Eye (tissue), 1 donor: ENCODE measurements around the gene HS3ST5.

ENCODE experiments used
- DNase-seq: peaks from one replicate; pipeline ENCODE4 v3.0.0-alpha.2; 2015

HS3ST5 gene, protein sequence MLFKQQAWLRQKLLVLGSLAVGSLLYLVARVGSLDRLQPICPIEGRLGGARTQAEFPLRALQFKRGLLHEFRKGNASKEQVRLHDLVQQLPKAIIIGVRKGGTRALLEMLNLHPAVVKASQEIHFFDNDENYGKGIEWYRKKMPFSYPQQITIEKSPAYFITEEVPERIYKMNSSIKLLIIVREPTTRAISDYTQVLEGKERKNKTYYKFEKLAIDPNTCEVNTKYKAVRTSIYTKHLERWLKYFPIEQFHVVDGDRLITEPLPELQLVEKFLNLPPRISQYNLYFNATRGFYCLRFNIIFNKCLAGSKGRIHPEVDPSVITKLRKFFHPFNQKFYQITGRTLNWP

DNA sequence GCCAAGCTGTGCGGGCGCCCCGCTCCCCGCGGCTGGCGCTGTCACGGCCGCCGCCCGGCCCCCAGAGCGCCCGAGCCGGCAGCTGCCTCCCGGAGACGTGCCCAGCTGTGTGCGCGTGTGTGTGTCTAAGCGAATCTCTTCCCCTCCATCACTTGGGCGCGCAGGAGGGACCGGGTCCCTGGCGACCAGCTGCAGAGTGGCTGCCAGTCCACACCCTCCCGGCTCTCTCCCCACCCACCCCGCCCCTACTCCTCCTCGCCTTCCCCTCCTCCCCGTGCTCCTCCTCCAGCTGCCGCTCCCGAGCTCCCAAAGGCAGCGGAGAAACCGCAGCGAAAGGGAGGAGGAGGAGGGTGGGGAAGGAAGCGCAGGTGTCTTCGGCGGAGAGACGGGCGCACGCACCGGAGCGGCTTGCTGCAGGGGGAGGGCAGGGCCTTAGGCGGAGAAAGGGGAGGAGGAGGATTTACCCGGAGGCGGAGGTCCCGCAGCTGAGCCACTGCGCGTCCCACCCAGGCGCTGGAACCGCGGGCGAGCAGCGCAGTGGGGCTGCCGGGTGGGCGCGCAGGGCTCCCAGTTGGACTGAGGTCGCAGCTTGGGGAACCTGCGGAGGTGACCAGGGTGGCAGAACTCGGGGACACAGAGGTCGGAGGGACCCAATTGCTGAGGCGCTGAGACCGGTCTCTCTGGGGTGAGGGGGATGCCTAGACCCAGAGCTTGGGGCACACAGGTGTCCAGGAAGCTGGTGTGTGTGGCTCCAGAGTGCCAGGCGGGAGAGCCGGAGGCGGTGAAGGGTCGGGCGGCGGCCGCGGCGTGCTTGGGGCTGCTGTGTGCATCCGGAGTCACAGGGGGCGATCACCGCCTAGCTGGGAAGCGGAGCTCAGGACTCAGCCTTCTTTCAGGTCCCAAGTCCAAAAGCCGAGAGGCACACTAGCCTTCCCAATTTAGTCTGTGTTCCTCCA, at the start of gene HS3ST5:
HS3ST5 (minus strand) TSS at position 198 of the 956 bp plus-strand sequence. CDS start 280,178 bp downstream, outside the sequence.
- peak; percentile 87 for DNase-seq

GRCh38 chr6:114390176-114390575, 47.4 kb upstream of the HS3ST5 start:
- DNase-seq = no peak

GRCh38 chr6:114389111-114389510, 46.3 kb upstream of the HS3ST5 start:
- no peak for DNase-seq

DNA sequence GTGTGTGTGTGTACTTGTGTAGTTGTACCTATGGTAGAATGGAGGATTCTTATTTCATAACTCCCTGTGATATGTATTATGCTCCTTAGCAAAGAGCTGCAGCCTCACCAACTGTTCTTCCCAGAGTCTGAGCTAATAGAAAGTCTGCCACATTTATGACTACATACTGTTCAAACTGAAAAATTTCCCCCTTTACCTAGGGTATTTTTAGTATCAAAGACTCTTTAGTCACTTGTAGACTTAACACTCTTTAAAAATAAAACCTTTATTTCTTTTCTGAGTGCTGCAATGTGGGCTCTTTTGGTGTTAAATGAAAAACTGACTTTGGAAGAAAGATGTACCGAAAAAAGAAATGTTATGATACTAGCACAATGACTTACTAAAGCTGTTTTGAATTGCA, 39.6 kb upstream of the HS3ST5 start:
- no peak for DNase-seq

DNA sequence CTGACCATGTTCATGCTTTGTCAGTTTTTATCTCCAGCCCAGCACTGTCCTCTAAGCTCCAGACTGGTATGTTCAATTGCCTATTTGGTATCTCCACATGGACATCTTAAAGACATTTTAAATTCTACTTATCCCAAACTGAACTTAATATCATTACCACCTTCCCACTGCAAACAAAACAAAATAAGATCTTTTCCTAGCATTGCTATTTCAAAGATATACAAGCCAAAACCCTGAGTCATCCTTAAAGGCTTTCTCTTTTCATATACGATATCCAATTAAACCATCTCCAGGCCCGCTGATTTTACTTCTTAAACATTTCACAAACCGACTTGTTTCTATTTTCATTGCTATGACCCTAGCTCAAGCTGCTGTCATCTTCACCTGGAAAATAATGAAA, 35.1 kb upstream of the HS3ST5 start:
- DNase-seq = no peak

- DNase-seq = no peak
Observed at GRCh38 chr6:114376611-114377175, 33.9 kb upstream of the HS3ST5 start.

- no peak for DNase-seq
Observed at GRCh38 chr6:114375541-114376192, 32.8 kb upstream of the HS3ST5 start.

- DNase-seq = no peak
Observed at GRCh38 chr6:114367315-114367961, 24.6 kb upstream of the HS3ST5 start.

DNA sequence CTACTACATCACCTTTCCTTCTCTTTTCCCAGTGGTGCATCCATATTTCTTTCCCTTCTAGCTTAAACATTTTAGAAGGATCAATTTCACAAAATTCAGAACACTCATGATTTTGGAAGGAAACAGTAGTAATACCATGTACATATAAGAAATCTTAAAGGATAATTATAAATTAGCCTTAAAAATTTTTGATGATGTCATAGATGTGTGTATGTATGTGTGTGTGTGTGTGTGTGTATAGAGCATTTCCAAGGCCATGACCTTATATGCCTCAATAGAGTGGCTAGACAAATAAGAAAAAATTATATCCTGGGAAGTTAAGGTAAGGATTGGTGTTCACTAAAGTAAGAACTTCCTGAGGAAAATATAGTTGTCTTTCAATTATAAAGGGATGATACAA, 24.1 kb upstream of the HS3ST5 start:
- no peak for DNase-seq

- peak; percentile 48 for DNase-seq
Observed at GRCh38 chr6:114364301-114364700, 21.5 kb upstream of the HS3ST5 start.

- DNase-seq = no peak
Observed at GRCh38 chr6:114362957-114363356, 20.1 kb upstream of the HS3ST5 start.

DNA sequence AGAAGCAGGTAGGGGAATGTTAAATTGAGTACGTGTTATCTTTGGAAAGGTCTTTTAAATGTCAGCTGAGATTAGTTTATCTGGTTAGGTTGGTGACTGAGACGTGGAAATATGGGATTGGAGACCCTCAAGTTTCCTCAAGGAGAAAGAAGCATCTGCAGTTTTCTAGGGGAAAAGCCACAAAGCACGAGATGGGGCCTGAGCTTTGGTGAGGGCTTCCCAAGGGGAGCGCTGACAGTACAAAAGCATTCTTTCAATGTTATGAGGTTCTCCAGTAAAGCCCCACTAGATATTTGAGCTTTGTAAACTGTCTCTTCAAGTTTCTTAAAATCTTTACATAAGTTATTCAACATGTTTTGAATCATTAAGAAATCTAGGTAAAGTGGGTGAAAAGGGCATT, 19.6 kb upstream of the HS3ST5 start:
- no peak for DNase-seq

DNA sequence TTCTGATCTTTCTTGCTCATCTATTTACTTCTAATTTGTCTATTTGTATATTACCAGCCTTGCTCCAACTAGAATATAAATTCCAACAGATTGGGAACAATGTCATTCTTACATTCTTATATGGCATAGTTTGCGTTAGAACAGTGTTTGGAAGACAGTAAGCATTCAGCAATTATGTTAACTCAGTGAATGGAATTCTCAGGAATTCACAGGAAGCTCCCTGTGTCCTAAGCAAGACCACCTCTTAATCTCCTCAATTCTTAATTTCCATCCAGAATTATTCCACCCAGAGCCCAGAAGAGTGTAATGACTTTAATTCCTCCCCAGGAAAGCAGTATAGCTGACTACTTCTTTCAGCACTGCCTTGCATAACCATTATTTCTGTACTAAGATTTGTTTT, 18.2 kb upstream of the HS3ST5 start:
- no peak for DNase-seq

DNA sequence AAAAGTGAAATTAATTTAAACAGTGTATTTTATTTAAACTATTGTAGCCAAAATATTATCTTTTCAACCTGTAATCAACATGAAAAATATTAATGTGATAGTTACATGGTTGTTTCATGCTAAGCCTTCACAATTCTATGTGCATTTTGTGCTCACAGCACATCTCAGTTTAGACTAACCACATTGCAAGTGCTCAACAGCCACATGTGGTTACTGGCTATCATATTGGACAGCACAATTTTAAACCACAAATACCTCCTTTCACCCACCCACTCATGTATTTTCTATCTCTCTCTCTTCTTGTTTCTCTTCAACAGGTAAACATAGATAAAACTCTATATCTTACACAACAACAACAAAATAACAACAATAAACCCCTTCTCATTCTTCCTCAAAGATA, 12.5 kb upstream of the HS3ST5 start:
- no peak for DNase-seq

- no peak for DNase-seq
Observed at GRCh38 chr6:114354482-114354881, 11.7 kb upstream of the HS3ST5 start.

DNA sequence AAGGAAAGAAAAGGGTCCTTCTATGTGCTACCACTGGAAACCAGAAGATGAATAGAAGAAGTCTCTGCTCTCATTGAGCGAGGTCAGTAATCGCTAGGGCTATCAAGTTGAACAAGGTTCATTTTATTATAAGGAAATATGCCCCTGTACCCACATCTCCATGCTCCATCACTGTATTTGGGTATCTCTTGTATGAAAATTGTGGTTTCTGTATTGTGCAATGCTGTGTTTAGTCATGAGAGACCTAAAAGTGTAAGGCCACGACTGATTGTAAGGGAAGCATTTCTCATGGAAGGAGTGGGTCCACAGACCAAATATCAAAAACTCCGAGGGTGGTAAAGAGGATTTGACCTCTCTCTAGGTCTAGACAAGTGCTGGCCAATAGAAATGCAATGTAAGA, 3.6 kb upstream of the HS3ST5 start:
- DNase-seq = no peak

- no peak for DNase-seq
Observed at GRCh38 chr6:114344971-114345275, 2.1 kb upstream of the HS3ST5 start.

- DNase-seq = no peak
Observed at GRCh38 chr6:114344246-114344970, 1.6 kb upstream of the HS3ST5 start.

- no peak for DNase-seq
Observed at GRCh38 chr6:114343782-114344144, 940 bp upstream of the HS3ST5 start.

DNA sequence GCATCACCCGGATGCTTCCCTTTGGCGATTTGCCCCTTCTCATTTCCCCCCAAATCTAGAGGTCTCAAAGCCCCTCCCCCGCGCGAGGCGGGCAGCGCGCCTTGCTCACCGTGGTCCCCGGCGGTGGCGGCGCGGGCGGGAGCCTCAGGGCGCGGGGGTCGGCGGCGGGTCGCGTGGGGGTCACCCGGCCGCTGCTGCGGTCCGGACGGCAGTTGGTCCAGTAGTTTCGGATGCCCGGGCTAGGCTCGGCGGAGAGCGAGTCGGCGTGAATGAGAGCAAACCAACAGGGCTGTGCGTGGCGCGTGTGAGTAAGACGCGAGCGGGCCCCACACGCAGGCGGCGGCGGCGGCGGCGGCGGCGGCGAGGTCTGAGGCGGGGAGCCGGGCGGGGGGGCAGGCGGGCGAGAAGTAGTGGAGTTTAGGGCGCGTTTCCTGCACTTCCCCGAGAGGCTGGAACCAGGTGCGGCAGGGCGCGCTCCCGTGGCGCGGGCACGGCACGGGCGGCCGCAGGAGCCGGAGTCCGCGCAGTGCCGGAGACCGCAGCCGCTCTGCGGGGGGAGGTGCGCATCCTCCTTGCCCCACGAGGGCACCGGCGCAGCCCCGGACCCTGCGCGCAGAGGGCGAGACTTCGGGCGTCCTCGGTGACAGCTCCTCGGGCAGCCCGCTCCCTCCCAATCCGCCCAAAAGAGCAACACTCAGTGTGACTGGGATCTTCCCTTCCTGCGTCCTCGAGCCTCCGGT, 567 bp downstream of the HS3ST5 start:
- DNase-seq = peak; percentile 73

GRCh38 chr6:114339706-114340105, 3.1 kb downstream of the HS3ST5 start:
- no peak for DNase-seq
